Calu3 (cell line): ENCODE results near the gene HDGFL3. TPM values are rescaled to one million over a fixed set of nuclear protein-coding genes. Genes with fewer than 3 reads are reported as not detected.
"Not testable (repeated sequence)": the region's sequence is repeated elsewhere in the genome, so short reads cannot be mapped to it uniquely, and the experiment has no call there.

ENCODE experiments used
- BruUV-seq: library from RNA; stranded (reverse); fragments of 400-500 nt; replicated peaks from 2 replicates; lab custom pipeline; 2021; lab: Mats Ljungman, UMichigan
- CTCF ChIA-PET: fragments of 300-600 bp; sonication (Branson Sonifier 250); formaldehyde crosslinking; loops from one replicate; lab custom pipeline; 2022; ENCODE audit warnings: antibody characterized with exemption; lab: Charles Lee
- DNase-seq: peaks from one replicate; pipeline ENCODE4 v3.0.0; 2022
- H3K27ac Mint-ChIP-seq: one replicate; pipeline ENCODE4 v1.8.0; 2022; ENCODE audit warnings: mixed read lengths; ENCODE audit not compliant: unreplicated experiment
- H3K27me3 Mint-ChIP-seq: one replicate; pipeline ENCODE4 v1.8.0; 2022; ENCODE audit warnings: mixed read lengths; ENCODE audit not compliant: unreplicated experiment
- H3K36me3 Mint-ChIP-seq: one replicate; pipeline ENCODE4 v1.8.0; 2022; ENCODE audit warnings: mild to moderate bottlenecking, moderate library complexity, mixed read lengths; ENCODE audit not compliant: insufficient read depth, unreplicated experiment
- H3K4me1 Mint-ChIP-seq: one replicate; pipeline ENCODE4 v1.8.0; 2022; ENCODE audit warnings: mild to moderate bottlenecking, low read depth, mixed read lengths; ENCODE audit not compliant: unreplicated experiment
- H3K4me3 Mint-ChIP-seq: one replicate; pipeline ENCODE4 v1.8.0; 2022; ENCODE audit warnings: mild to moderate bottlenecking, low read depth, moderate library complexity, mixed read lengths; ENCODE audit not compliant: unreplicated experiment
- H3K9me3 Mint-ChIP-seq: one replicate; pipeline ENCODE4 v1.8.0; 2022; ENCODE audit warnings: low read depth, mixed read lengths; ENCODE audit not compliant: unreplicated experiment
- CTCF ChIP-seq: fragments of 200-600 bp; IDR thresholded peaks from one replicate; pipeline ENCODE4 v1.8.0; 2022; ENCODE audit warnings: antibody characterized with exemption; ENCODE audit not compliant: unreplicated experiment
- intact Hi-C: fragments of 100-400 bp; cut with micrococcal nuclease; formaldehyde crosslinking; loops from one replicate; pipeline ENCODE4 v1.10.0; 2022; ENCODE audit not compliant: unreplicated experiment
- total RNA-seq: library from RNA; stranded (reverse); gene quantifications from 2 replicates; pipeline ENCODE4 v1.2.3, GENCODE V29; 2022

The HDGFL3 gene
- total RNA-seq, 1 experiment from 2014 or later, result 69.4 TPM

- intact Hi-C loops, result no loop called here
- peaks cover 17% of the 10 kb centered on the region for H3K27me3 Mint-ChIP-seq
- no peaks in the 10 kb centered on the region for H3K4me1 Mint-ChIP-seq
- no peak overlapping the region for H3K27ac Mint-ChIP-seq
- CTCF ChIA-PET, result interaction anchor here (0.7 to 1.1 kb wide), 2 partner anchors 34 to 355 kb away, joined by 3 to 6 read pairs; no protein-coding TSS in a partner anchor
- no peak overlapping the region for H3K4me3 Mint-ChIP-seq
- no peaks in the 10 kb centered on the region for H3K36me3 Mint-ChIP-seq
- no peaks in the 10 kb centered on the region for H3K9me3 Mint-ChIP-seq
- TF ChIP-seq CTCF, result no peak
- DNase-seq, result no peak
- no TSS peak for BruUV-seq
Observed at GRCh38 chr15:83090465-83090864, 117.2 kb downstream of the HDGFL3 start.

GRCh38 chr15:83088876-83089275, 118.7 kb downstream of the HDGFL3 start:
- H3K4me1 Mint-ChIP-seq, result no peaks in the 10 kb centered on the region
- no peak overlapping the region for H3K4me3 Mint-ChIP-seq
- CTCF ChIA-PET, result no interaction called here
- H3K27me3 Mint-ChIP-seq, result peaks cover 16% of the 10 kb centered on the region
- H3K27ac Mint-ChIP-seq, result no peak overlapping the region
- H3K9me3 Mint-ChIP-seq, result no peaks in the 10 kb centered on the region
- H3K36me3 Mint-ChIP-seq, result no peaks in the 10 kb centered on the region
- BruUV-seq, result no TSS peak
- no peak for DNase-seq
- no peak for TF ChIP-seq CTCF
- intact Hi-C loops, result no loop called here

- Mint-ChIP-seq H3K36me3 (no peaks in the 10 kb centered on the region), H3K9me3 (no peaks in the 10 kb centered on the region), H3K4me1 (no peaks in the 10 kb centered on the region), H3K4me3 (no peak overlapping the region), H3K27ac (no peak overlapping the region), H3K27me3 (peaks cover 16% of the 10 kb centered on the region)
- no TSS peak for BruUV-seq
- intact Hi-C loops, result no loop called here
- DNase-seq, result no peak
- TF ChIP-seq CTCF, result no peak
- CTCF ChIA-PET, result no interaction called here
Observed at GRCh38 chr15:83087576-83087975, 120.0 kb downstream of the HDGFL3 start.

GRCh38 chr15:83085864-83086552, 121.6 kb downstream of the HDGFL3 start:
- intact Hi-C loops, H3K4me3 Mint-ChIP-seq: not testable (repeated sequence)

GRCh38 chr15:83085461-83085860, 122.2 kb downstream of the HDGFL3 start:
- CTCF ChIA-PET, result interaction anchor here (0.7 kb wide), 1 partner anchor 1025 kb away, joined by 4 read pairs; no protein-coding TSS in a partner anchor
- H3K27ac Mint-ChIP-seq, DNase-seq, intact Hi-C loops, H3K4me1 Mint-ChIP-seq, H3K4me3 Mint-ChIP-seq, H3K36me3 Mint-ChIP-seq, H3K9me3 Mint-ChIP-seq, BruUV-seq: not testable (repeated sequence)
- H3K27me3 Mint-ChIP-seq, result peaks cover 16% of the 10 kb centered on the region

More at GRCh38 chr15:83085864-83086552, 121.6 kb downstream of the HDGFL3 start:
- DNase-seq, BruUV-seq, H3K36me3 Mint-ChIP-seq, H3K4me1 Mint-ChIP-seq, H3K9me3 Mint-ChIP-seq, H3K27ac Mint-ChIP-seq: not testable (repeated sequence)
- peaks cover 16% of the 10 kb centered on the region for H3K27me3 Mint-ChIP-seq
- CTCF ChIA-PET, result interaction anchor here (0.7 kb wide), 1 partner anchor 1024 kb away, joined by 4 read pairs; no protein-coding TSS in a partner anchor
